NCI-H1105 treated with DMSO at 0.1 percent for 48 hours (cell line): ENCODE measurements around the gene TAS2R31.

ENCODE experiments used
- DNase-seq: peaks from one replicate; lab custom pipeline; 2025; lab: John Stamatoyannopoulos, UW

The TAS2R31 gene

GRCh38 chr12:10998204-10998603, 33.0 kb downstream of the TAS2R31 start, which contains the start of gene TAS2R20:
TAS2R20 (minus strand) TSS chr12:10998304; CDS start chr12:10997875, 429 bp downstream.
- no peak for DNase-seq

DNA sequence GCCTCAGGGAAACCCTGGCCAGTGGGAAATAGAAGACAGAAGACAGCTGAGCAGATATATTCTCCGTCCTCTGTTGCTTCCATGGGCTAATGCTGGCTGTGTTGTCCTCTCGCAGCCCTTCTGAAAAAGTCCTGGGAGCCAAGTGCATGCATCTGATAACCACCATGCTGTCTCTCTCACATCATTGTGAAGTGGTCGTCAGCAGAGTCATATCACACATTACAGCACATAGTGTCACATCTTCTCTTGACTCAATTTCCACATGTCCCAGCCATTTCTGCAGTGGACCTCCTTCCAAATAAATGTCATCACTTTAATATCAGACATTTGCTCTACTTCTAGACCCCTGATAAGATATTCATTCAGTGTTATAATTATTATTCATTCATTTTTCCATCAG, 36.9 kb downstream of the TAS2R31 start:
- no peak for DNase-seq

DNA sequence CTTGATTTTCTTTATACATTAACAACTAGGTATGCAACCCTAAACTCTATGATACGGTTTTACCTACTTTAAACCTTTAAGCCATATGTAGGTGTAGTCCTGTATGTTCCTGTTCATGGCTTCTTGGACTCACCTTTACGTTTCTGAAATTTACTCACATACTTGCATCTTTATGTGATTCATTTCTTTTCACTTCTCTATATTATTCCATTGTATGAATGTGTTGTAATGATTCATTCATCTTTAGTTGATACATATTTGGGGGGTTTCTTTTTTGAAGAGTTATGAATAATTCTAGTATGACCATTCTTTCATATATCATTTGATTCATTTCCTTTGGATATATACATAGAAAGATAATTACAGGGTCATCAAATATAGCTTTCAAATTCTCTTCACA, 42.1 kb downstream of the TAS2R31 start:
- DNase-seq = no peak

DNA sequence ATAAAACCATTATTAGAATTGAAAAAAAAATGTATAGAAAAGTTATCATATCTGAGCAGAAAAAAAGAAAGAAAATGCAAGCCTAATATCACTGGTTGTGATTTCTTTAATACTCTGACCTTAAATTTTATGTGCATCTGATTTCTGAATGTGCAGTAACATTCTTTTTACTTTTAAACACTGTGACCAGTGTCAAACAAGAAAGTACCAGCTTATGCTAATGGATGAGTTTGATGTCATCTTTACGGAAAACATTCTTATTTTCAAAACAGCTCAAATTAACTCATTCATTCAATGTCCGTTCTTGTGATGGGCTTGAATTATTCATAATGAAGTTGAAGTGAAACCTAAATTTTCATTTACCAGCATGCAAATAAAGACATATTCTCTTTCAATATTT, 44.4 kb downstream of the TAS2R31 start, which contains the start of gene TAS2R50:
Gene TAS2R50, minus strand, starts transcription at position 101 of the 400 bp plus-strand sequence. Its CDS starts 52 bp downstream, at position 49.
- no peak for DNase-seq

GRCh38 chr12:10982244-10982643, 49.0 kb downstream of the TAS2R31 start:
- DNase-seq = no peak
